ENCODE measurements around the gene FHOD3.

The FHOD3 gene

DNA sequence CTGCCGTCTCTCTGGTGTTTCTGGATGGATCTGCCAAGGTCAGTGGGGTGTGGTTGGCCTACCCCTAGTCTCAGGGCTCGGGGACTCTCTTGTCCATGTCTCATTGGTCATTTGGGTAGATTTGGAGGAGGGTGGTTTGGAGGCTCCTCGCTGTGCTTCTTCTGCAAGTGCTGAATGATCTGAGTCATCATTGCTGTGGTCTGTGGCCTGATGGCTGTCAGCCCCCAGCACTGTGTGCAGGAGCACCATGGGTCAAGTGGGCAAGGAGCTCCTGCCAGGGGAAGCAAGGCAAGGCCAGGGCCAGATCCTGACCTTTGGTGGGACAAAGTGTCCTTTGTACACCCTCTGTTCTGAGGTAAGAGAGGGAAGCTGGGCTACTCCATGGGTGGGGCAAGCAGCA is 221.8 kb downstream of the FHOD3 start:
- DNase-seq (ENCODE audit: low read depth in 2 of 2): no peak

DNA sequence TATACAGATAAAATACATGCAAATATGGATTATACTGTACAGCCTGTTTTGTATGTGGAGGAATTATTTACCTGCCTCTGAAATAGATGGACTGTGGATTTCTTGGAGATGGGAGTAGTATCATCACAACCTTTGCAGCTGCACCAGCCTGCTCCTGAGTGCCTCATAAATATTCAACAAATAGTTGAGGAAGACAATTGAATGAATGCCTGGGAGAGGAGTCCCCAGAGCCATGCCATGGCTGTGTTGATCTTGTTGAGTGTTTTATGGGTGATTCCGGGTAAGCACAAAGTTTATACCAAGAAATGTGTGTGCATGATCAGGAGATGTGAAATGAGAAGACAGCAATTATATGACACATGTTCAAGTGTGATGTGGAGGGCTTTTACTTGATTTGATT is 225.0 kb downstream of the FHOD3 start:
- DNase-seq (ENCODE audit: low read depth in 2 of 2): no peak

DNA sequence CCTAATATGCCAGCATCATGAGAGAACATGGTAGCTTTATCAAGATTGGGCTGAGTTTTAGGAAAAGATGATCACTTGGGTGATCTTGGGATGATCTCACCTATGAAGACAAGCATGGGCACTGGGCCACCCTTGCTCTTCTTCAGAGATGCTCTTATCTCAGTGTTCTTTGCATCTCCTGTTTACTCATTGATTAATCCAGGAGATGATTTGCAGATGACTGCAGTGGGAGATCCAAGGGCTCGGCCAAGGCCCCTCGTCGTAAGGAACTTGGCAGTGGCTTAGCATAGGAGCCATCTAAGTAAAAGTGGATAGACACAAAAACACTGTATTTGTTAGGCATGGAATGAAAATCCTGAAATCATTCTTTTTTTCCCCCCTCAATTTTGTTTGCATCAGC is 228.4 kb downstream of the FHOD3 start:
- no peak for DNase-seq (ENCODE audit: low read depth in 2 of 2)

DNA sequence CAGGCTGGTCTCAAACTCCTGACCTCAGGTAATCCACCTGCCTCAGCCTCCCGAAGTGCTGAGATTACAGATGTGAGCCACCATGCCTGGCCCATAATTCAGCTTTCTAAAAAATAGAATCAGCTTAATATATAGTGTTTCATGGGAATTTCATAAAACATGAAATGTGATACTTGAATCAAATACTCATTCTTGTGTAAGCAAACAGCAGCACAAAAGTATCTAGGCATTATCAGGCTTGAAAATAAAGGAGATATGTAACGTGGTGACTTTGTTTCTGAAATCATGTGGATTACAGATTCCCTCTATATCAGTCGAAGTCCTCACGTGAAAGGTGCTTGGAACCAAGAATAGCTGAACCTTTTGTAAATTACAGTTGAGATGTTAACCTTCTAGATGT is 229.1 kb downstream of the FHOD3 start:
- DNase-seq (ENCODE audit: low read depth in 2 of 2): no peak

DNA sequence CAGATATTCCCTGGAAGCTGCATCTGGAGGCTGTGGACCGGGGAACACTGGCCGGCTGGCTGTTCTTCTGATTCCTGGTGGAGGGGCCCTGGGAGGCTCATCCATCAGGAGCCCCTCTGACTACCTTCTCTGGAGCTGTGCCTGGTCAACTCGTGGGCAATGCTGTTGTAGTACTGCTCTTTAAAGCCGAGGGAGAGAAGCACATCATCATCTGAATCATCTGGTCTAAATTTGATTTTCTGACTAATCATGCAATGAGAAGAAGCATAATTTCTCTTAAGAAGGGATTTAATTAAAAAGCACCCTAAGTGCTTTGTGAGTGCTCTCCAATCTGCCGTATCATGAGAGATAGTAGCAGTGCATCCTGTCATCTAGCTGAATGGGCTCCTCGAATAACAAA is 229.5 kb downstream of the FHOD3 start:
- DNase-seq (ENCODE audit: low read depth in 2 of 2): no peak

DNA sequence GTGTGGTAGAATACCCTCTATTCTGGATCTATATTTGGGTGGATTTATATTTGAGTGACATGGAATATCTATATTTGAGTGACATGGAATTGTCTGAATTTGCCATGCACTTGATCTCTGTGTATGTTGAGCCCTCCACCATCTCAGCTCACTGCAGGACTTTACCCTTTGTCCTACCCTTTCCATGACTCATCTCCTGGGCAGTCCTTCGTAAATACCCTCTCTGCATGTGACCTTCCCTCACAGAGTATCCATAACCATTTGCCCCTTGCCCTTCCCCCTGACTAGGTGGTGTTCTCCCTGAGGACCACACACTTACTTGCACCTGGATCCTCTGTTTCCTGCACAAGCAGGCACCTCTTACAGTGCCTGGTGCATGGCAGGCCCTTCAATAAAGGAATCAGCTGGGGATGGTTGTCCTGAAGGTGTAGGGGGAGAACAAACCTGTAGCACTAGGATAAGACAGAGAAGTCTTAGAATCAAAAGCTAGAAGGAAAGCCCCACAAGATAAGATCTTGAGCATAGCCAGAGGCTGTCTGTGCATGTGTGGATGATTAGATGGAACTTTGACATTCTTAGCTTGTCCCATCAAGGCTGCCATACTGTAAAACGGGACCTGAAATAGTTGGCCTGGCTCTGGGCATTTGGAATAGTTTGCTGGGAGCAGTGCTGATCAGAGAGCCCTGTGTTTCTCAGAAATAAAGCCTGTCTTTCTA is 230.4 kb downstream of the FHOD3 start:
- DNase-seq (ENCODE audit: low read depth in 2 of 2): no peak

DNA sequence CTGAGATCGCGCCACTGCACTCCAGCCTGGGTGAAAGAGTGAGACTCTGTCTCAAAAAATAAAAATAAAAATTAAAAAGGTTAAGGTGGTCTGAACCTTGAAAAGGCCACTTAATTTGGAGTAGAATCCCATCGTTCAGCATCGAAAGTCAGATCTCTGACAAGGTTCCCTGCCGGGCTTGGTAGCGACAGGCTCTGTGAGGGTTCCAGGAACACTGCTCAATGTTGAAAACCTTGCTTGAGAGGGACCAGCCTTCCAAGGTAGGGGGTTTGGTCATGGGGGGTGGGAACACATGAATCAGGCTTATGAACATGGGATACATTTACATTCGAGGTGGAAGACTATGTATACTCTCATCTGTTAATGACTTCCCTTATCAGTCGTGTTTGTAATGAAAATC is 232.2 kb downstream of the FHOD3 start:
- DNase-seq (ENCODE audit: low read depth in 2 of 2): no peak

DNA sequence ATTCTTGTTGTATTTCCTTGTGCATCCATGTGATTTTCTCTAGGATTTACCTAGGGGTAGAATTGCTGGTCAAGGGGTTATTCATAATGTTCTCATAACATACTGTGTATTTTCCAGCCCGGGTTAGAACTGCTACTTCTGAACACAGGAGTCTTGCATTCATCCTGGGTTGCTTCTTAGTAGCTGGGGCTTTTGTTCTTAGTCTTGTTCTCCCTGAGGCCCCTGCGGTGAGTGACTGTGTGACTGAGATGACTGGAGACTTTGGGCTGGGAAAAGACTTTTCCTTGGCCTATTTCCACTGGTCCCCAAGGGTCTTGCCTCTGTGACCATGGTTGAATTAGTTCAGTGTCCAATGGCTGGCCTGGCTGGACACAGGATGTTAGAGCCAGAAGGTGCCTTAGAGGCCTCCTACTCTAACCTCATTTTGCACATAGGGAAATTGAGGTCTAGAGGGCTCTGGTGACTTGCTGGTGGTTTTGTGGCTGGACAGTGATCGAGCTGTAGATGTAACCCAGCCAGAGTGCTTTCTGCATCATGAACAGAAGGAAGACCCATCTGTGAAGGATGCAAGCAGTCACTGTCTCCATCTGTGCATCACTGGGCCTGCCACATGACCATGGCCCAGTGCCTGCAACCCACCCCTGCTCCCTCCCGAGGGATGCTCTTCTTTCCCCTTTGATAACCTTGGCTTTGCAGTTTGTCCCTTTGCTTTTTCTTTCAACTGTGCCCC is 233.3 kb downstream of the FHOD3 start:
- DNase-seq (ENCODE audit: low read depth in 2 of 2): no peak

DNA sequence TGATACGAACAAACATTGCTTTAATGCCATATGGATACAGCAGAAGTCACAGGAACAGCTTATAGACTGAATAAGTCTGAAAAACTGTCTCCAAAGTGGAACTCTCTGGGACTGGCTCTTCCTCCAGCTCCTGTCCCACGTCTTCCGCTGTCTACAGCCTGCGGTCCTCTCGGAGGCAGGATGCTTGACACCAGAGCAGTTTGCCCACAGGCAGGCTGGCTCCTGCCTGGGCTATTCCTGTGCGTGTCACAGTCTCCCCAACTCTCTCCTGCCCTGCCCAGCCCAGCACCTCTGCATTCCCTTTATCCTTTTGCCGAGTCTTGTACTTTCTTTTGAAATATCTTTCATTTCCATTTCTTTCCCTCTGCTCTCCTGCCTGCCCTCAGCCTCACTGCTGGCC is 234.1 kb downstream of the FHOD3 start:
- DNase-seq (ENCODE audit: low read depth in 2 of 2): no peak

DNA sequence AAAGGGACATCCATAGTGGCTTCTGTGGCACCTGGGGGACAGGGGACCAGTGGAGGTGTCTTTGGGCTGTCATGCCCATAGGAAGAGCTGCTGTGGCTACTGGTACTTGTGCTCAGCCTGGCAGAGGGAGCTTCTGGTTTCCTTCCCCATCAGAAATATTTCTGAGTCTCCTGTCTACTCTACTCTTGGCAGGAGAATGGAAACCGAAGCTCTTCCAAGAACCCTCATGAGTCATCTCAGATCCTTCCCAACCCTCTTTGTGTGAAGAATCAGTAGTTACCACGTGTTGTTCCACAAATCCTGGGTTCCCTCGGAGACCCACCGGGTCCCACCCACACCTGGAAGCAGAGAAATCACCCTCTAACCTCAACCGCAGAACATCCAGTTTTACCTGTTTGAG is 234.9 kb downstream of the FHOD3 start:
- DNase-seq (ENCODE audit: low read depth in 2 of 2): no peak

DNA sequence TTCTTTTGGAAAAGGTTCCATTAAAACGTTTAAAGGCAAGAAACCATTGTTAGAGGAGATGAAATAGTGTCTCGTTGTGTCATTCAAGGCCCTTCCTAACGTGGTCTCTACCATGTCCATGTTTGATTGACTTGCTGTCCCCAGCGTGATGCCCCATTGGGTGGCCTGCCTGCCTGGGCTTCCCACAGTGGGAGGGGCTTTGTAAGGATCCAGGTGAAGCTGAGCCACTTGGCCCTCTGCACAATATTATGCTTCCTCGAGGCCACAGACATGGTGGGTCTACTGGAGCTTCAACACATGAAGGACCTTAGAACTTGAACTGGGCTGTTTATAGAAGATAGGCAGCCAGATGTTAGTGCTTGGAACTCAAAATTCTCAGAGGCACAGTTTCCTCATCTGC is 235.3 kb downstream of the FHOD3 start:
- DNase-seq (ENCODE audit: low read depth in 2 of 2): no peak

DNA sequence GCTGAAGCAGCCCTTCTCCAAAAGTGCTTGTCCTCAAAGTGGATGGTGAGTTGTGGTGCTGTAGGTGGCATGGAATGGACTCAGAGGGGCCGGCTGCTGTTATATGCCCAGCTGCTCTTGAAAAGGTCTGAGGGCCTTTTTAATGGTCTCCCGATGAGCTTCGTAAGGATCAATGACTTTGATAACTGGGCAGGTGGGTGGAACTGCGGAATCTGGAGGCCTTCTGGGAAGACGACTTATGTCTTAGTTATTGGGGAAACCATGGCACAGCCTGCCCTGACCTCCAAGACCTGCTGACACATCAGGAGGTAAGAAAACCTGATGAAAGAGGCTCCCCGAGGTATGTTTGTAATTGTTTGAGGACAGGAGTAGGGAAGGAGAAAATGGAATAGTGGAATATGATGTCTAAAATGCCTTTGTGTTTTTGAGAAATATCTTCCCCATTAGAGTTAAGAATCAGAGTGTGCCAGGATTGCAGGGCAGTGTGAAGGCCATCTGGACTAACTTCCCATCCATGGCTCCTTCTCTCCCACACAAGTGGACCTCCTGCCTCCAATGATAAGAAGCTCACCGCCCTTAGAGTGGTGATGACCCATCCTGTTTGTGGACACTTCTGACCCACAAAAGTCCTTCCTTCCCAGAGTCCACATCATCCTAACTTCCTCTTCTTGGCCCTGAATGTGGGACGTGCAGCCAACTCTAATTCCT is 236.1 kb downstream of the FHOD3 start:
- DNase-seq (ENCODE audit: low read depth in 2 of 2): no peak

DNA sequence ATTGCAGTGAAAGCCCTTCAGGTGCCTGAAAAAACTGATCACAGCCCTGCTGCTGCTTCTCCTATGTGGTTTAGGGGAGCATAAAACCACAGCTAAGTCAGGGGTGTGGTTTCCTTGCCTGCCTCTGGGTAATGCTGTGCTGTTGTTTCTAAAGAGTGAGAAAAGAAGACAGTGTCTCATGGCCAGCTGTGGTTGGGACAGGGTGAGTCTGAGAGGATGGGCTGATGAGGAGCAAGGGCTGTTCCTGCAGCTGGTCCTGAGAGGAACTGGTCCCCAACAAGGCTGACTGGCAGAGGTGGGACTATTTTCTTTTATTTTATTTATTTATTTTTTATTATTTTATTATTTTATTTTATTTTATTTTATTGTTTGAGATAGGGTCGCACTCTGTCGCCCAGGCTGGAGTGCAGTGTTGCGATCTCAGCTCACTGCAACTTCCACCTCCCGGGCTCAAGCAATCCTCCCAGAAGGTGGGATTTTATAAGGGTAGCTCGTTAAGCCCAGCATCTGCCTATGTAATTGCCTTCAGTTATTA is 236.7 kb downstream of the FHOD3 start:
- DNase-seq (ENCODE audit: low read depth in 2 of 2): no peak

DNA sequence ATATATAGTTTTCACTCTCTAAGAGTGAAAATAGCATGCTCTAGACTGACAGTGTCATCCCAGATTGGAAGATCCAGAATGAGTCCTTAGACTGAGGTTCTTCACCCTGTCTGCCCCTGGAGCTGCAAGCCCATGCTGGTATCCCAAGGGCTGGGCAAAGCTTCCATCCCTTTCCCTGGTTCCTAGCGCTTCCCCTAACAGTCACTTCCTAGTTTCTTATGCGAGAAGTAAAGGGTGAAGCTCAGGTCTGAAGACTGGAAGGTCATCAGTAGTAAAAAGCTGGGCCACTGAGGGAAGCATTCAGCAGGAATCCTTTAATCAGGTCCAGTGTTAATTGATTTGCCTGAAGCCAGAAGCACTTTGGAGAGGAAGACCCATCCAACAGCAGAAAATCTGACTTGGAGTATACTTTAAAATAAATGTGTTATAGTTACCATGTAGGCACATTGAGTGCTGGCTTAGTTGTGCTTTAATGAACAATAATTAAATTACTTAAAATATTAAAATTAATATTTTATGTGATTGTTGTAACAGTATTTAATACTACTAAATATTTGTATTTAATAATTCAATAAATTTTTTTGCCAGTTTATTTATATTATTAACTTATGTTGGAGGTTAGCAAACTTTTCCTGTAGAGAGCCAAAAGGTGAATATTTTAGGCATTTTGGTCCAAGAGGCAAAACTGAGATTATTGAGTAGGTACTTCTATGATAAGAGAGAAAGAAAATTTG is 237.9 kb downstream of the FHOD3 start:
- no peak for DNase-seq (ENCODE audit: low read depth in 2 of 2)

DNA sequence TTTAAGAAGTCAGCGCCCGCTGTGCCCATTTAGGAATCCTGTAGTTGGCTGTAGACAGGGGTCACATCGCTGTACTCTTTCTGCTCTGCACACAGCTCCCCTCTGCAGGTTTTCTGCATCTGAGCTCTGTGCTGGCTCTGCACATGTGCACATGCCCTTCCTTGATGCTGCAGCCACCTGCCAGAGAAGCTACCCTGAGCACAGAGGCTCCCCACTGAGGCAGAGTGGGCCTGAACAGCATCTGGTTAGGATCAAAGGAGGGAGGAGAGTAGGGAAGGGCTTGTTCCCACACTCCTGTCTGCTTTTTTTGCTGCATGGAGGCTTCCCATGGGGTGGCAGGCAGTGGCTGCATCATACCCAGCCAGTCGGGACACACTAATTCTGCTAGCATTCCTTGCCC is 238.9 kb downstream of the FHOD3 start:
- DNase-seq (ENCODE audit: low read depth in 2 of 2): no peak

DNA sequence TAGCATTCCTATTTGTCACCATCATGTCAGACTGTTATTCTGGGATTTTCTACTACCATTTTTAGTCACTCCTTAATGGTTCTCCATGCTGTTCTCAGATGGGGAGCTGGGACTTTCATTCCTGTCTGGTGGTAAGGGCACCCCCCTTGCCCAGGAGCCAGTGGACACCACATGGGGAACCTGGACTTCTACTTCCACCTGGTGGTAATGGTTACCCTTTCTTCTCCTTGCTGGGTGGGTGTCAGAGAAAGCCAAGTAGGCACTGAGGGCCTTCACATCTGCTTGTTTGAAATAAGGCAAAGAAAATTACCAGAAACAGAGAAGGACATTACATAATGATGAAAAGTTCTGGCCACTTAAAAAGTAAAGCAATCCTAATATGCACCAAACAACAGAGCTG is 239.8 kb downstream of the FHOD3 start:
- DNase-seq (ENCODE audit: low read depth in 2 of 2): no peak

DNA sequence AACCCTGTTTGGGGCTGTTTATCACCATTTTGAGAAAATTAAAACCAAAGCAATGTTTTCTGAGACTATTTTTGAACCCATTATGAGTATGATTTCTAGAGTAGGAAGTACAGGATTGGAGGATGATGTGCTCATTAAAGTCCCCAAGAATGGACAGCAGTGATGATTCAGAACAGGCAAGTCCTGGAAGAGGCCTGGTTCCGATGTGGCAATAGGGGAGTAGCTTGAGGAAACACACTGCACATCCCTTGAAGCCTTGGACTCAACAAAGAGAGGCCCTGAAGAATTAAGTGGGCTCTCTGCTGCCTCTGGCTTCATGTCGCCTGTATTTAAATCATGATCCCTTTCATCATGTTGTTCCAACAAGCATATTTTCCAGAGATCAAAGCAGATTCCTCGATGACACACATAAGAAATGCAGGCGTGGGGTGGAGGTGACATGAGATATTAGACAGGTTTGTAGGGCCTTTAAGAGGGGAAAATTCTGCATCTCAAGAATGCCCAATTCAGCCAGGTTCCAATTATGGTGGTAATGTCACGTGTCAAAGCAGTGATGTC is 242.2 kb downstream of the FHOD3 start:
- DNase-seq (ENCODE audit: low read depth in 2 of 2): no peak

DNA sequence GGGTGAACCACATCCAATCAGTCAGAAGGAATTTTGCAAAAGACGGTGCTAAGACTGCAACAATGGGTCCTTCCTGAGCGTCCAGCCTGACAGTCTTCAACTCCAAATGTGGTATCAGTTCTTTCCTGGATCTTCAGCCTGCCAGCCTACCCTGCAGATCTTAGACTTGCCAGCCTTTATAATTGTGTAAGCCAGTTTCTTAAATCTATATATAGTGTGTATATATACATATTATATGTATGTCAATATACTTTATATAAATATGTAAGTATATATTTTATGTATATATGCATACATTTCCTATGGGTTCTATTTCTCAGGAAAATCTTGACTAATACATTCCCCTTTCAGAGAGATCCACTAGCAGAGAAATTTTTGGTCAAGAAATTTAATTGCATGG is 245.5 kb downstream of the FHOD3 start:
- DNase-seq (ENCODE audit: low read depth in 2 of 2): no peak

DNA sequence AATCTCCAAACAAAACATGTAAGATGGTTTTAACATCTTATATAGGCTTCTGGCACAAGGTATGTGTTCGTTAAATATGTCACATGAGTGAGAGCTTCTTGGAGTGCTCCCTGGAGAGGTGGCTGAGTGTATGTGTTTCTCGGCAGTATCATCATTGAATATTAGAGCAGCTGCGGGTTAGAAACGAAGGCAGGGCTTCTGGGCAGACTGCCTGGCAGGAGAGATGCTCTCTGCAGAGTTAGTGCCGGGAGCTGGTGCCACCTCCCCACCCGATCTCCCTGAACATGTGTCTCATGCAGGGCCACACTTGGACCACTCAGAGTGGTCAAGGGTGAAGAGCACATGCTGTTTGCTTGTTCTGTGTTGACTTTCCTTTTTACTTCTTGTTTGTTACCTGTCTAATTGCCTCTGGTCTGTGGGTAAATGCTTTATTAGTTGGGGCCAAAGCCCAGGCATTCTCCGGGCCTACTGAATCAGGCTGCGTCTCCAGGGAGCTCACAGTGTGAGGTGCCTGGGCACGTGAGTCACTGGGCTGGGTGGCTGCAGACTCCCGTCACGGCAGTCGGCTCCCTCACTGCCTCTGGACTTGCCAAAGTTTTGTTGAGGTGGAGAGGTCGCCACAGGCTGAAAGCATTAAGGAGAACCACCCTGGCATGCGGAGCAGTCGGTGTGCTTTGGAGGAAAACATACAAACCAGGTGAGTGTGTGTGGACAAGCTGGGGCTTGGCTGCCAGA is 246.6 kb downstream of the FHOD3 start:
- no peak for DNase-seq (ENCODE audit: low read depth in 2 of 2)

DNA sequence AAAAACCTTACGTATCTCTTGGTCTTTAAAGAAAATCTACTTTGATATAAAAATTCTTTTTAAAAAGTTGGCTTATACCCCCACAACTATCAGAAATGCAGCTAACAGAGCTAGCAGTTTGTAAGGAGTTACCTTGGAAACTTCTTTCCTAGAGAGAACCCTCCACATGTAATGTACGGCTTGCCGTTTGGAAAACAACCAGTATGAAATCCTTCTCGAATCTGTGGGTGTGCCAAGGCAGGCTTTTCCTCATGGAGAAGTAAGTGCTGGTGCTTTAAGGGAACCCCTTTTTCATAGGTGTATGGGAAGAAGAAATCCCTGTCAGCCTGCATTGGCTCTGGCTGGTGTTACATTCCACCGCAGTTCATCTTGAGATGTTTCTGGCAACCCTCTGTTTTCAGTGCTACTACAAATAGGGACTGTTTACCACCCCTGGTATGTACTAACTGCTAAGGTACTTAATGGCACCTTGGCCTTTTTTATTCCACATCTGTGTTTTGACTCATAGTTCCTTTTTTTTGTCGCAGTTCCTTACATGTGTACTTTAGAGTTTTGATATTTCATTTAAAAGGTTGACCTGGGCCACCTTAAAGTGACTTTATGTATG is 248.4 kb downstream of the FHOD3 start:
- DNase-seq (ENCODE audit: low read depth in 2 of 2): no peak

DNA sequence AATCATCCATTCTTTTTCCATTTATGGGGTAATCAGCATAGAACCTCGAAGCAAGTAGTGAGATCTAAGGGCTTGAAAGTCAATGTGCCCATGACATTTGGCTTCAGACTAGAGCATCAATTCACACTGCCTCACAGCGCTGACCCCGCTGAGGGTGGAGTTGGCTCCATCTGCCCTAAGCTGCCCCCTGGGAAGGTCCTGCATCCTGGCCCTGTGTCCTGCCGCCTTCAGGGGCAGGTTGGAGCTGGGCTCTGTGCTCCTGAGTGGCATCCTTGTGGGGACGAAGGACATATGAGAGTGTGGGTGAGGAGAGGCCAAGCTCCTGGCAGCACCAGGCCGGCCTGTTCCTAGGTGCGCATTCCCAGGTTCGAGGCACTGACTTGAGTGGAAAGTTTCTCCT is 249.4 kb downstream of the FHOD3 start:
- DNase-seq (ENCODE audit: low read depth in 2 of 2): no peak
